ENCODE data around the gene RBM14.

GRCh38 chr11:66641834-66642233, 25.4 kb downstream of the RBM14 start:
- no peak for TF ChIP-seq POLR2AphosphoS5 (IDR thresholded peaks at IDR 0.05; ENCODE audit: borderline replicate concordance, low read depth, low read length)
- no peak for TF ChIP-seq EZH2 (IDR thresholded peaks at IDR 0.05)
- TF ChIP-seq FOXP2 (optimal IDR thresholded peaks at IDR 0.05; ENCODE audit: control extremely low read depth, extremely low read length, insufficient read depth), result no peak

Measured in SK-N-MC (cell line).